ENCODE data around the gene BLVRB.

DNA sequence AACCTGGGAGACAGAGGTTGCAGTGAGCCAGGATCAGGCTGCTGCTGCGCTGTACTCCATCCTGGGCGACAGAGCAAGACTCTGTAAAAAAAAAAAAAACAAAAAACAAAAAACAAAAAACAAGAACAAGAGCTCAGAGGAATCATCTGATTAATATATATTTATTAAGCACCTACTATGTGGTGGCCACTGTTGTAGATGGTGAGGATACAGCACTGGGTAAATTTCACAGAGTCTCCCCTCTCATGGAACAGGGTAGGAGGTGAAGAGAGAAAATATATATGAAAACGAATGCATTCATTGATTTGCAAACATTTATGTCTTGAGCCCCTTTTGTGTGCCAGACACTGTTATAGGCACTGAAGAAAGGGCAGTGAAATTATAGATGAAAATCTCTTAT, 33.8 kb downstream of the BLVRB start:
- TF ChIP-seq EP300 (IDR thresholded peaks at IDR 0.05; ENCODE audit: borderline replicate concordance in 1 of 2, low read depth in 1 of 2, low read length in 1 of 2): no peak
- TF ChIP-seq EZH2phosphoT487 (IDR thresholded peaks at IDR 0.05; ENCODE audit: borderline replicate concordance, low read depth): no peak
- TF ChIP-seq, protein P1, sequence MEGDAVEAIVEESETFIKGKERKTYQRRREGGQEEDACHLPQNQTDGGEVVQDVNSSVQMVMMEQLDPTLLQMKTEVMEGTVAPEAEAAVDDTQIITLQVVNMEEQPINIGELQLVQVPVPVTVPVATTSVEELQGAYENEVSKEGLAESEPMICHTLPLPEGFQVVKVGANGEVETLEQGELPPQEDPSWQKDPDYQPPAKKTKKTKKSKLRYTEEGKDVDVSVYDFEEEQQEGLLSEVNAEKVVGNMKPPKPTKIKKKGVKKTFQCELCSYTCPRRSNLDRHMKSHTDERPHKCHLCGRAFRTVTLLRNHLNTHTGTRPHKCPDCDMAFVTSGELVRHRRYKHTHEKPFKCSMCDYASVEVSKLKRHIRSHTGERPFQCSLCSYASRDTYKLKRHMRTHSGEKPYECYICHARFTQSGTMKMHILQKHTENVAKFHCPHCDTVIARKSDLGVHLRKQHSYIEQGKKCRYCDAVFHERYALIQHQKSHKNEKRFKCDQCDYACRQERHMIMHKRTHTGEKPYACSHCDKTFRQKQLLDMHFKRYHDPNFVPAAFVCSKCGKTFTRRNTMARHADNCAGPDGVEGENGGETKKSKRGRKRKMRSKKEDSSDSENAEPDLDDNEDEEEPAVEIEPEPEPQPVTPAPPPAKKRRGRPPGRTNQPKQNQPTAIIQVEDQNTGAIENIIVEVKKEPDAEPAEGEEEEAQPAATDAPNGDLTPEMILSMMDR (IDR thresholded peaks at IDR 0.05): no peak
- TF ChIP-seq SMC3 (IDR thresholded peaks at IDR 0.05; ENCODE audit: low read depth, low read length): no peak
- TF ChIP-seq NFIC (IDR thresholded peaks at IDR 0.05; ENCODE audit: borderline replicate concordance): no peak
- no peak for TF ChIP-seq RFX5 (IDR thresholded peaks at IDR 0.05; ENCODE audit: low read length)

All from SK-N-SH (cell line).